ENCODE results near the gene LUZP2.

- TF ChIP-seq, protein P1, sequence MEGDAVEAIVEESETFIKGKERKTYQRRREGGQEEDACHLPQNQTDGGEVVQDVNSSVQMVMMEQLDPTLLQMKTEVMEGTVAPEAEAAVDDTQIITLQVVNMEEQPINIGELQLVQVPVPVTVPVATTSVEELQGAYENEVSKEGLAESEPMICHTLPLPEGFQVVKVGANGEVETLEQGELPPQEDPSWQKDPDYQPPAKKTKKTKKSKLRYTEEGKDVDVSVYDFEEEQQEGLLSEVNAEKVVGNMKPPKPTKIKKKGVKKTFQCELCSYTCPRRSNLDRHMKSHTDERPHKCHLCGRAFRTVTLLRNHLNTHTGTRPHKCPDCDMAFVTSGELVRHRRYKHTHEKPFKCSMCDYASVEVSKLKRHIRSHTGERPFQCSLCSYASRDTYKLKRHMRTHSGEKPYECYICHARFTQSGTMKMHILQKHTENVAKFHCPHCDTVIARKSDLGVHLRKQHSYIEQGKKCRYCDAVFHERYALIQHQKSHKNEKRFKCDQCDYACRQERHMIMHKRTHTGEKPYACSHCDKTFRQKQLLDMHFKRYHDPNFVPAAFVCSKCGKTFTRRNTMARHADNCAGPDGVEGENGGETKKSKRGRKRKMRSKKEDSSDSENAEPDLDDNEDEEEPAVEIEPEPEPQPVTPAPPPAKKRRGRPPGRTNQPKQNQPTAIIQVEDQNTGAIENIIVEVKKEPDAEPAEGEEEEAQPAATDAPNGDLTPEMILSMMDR (conservative IDR thresholded peaks at IDR 0.05; ENCODE audit: low read length) = no peak
- no peak for TF ChIP-seq EZH2phosphoT487 (IDR thresholded peaks at IDR 0.05; ENCODE audit: borderline replicate concordance, low read depth, low read length)
These were observed 332.2 kb downstream of the LUZP2 start for GRCh38 chr11:24828938-24829605.
